HG03354 (cell line): ENCODE data around the gene MRGPRF.

Experiments
- ATAC-seq: cut with Tn5 transposase; IDR thresholded peaks from one replicate; pipeline ENCODE4 v1.9.1; 2021; ENCODE audit warnings: mild to moderate bottlenecking; ENCODE audit not compliant: unreplicated experiment, poor library complexity, severe bottlenecking

Gene MRGPRF

DNA sequence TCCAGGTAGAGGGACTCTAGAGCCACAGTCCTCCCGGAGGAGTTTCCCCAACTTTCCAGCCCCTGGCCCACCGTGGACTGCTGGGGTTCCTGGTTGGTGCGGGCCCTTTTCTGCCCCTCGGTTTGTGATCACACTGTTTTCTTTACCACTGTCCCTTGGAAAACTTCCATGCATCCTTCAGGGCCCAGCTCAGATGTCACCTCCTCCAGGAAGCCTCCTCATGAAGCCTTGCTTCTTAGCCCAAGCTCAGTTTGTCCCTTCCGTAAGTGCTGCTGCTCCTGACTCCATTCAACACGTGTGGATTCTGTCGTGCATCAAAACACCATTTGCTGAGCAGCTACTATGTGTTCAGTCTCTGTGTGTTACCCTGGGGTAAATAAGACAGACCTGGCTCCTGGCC lies 19.8 kb upstream of the MRGPRF start:
- ATAC-seq: no peak

GRCh38 chr11:69030301-69030700 lies 17.3 kb upstream of the MRGPRF start:
- no peak for ATAC-seq

- no peak for ATAC-seq
Observed at GRCh38 chr11:69027704-69028372, 14.8 kb upstream of the MRGPRF start.

DNA sequence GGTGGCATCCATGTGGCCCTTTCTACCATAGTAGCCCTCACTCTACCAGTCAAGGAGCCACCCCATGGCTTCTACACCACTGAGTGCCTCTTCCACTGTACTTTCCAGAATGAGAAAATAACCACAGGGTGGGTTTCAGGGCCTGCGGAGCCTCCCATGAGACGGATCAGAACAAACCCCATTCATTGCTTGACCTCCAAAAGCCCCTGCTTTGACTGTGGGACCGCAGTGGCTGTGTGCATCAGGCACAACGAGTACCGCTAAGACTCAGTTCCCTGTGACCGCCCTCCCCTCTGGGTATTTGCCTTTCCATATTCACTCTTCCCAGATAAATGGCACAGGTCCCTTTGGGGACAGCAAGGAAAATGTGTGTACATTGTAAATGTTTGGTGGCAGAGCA lies 11.5 kb upstream of the MRGPRF start:
- no peak for ATAC-seq

GRCh38 chr11:69022260-69022659 lies 9.2 kb upstream of the MRGPRF start:
- ATAC-seq: no peak

GRCh38 chr11:69018924-69019323 lies 5.9 kb upstream of the MRGPRF start:
- ATAC-seq: no peak

DNA sequence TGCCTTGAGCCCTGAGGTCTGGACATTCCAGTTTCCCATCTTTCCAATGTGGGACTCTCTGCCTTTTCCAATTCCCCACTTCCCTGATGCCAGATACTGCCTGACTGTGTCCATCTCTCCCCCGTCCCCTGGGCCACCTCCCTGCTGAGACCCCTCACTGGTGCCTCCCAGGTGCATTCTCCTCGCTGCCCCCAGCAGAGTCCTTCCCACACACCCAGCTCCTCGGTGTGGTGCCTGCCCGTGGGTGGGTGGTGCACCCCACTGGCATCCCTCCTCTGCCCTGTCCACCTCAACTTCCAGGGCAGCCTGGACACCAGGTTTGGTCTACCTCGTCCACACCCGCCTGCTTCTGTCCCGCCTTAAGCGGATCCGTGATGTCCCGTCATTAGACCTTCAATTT lies 4.9 kb upstream of the MRGPRF start:
- ATAC-seq: no peak

DNA sequence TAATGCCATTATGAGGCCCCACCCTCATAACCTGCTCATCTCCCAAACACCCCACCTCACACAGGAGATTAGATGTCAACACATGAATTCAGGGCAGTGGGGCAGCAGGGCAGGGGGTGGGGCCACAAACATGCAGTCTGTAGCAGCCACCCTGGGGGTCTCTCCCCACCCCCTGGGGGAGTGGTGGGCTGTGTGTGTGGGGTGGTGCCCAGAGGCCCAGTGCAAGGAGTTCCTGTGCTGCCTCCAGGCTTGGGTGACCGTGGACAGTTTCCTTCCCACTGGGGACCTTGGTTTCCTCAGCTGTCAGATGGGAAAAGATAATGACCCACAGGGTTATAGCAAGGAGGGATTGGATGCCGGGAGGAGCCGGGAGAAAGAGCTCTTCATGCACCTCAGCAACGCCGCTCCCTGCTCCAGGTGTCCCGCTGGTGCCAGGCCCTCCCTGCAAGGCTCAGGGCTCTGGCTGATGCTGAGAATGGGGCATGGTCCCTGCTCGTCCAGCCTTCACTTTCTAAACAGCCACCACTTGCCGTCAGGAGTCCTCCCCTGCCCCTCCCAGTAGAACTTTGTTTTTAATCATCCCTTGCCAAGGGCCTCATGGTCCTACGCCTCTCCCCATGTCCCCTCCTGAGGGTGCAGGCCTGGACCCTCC lies 2.0 kb upstream of the MRGPRF start:
- no peak for ATAC-seq

- ATAC-seq: no peak
Observed at GRCh38 chr11:69014084-69014851, 1.2 kb upstream of the MRGPRF start.

- ATAC-seq: no peak
Observed at GRCh38 chr11:69012092-69013008, 696 bp downstream of the MRGPRF start.

DNA sequence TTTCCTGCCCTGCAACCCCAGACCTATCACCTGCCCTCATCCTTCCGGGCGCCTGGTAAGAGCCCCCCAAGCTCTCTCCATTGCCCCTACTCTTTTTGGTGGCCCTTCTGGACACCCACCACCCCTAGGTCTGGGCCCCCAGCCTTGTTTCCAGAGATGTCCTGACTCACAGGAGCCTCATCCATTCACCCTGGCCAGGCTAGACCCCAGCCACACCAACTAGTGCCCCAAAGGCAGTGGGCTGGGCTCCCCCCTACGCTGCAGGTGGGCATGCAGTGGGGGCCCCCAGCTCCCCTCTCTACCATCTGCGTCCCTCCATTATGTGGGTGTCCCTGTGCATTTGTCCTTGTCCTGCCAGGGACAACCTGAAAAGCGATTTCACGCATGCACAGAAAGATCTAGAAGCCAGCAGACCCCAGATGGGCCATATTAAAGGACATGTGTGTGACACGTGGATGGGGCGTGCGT lies 1.4 kb downstream of the MRGPRF start:
- ATAC-seq: no peak

- no peak for ATAC-seq
Observed at GRCh38 chr11:69010964-69011623, 2.0 kb downstream of the MRGPRF start.

GRCh38 chr11:69010361-69010891 lies 2.6 kb downstream of the MRGPRF start:
- no peak for ATAC-seq

- no peak for ATAC-seq
Observed at GRCh38 chr11:69009441-69010211, 3.4 kb downstream of the MRGPRF start.

DNA sequence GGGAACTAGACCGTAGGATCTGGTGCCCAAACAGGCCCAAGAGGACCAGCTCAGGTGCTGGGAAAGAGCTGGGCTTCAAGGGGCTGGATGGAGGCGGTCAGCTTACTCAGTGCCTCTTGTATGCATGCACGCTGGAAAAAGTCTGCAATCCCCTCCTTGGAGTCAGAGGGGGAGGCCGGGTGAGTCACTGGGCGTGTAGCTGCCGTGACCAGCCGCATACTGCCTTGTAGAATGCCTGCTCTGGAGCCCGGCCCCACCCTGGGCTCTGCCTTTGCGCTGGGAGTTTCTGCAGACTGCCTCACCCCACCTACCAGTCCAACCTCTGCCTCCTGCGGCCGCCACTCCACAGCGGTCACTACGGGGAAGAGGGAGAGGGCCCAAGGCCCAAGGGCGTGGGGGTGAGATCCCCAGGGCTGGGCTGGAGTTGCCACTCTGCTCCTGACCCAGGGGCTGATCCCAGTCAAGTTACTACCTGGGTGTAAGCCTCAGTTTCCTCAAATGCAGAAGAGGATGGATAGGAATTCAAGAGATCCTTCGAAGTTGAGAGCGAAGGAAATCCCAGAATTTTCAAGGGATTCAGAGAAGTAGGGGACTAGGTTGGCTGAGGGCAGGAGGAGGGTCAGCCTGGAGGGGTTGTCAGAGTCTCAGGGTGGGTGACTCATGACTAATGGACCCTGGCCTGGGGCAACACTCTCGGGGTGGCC lies 4.2 kb downstream of the MRGPRF start:
- no peak for ATAC-seq

- ATAC-seq: no peak
Observed at GRCh38 chr11:69007975-69008381, 5.1 kb downstream of the MRGPRF start.

DNA sequence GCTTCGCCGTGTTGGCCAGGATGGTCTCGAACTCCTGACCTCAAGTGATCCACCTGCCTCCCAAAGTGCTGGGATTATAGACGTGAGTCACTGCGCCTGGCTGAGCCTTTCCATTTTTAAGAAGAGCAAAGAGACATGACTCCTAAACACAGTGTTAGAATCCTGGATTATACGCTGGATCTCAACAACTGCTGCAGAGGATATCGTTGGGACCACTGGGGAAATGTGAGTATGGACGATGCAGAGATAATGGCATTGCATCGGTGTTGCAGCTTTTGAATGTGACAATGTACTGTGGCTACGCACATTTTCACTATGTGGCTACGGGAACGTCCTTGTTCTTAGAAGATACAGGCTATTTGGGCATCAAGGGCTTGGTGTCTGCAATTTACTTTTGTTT lies 6.2 kb downstream of the MRGPRF start:
- ATAC-seq: no peak
